Left lobe of liver (tissue), 2 donors: ENCODE measurements around the gene SEMA3C. TPM values are rescaled to one million over a fixed set of nuclear protein-coding genes. Genes with fewer than 3 reads are reported as not detected.

Experiments
- ATAC-seq: fragments of 200-7000 bp; cut with Tn5 transposase; one replicate; pipeline ENCODE4 v1.9.1; 2020; ENCODE audit warnings: mild to moderate bottlenecking, moderate library complexity
- DNase-seq: peaks from one replicate; pipeline ENCODE4 v3.0.0-alpha.2; 2020; ENCODE audit warnings: low spot score
- total RNA-seq: library from RNA; stranded (reverse); gene quantifications from one replicate; pipeline ENCODE4 v1.2.1, GENCODE V29; 2021
- donor health status: DM: no; HTN: no; CAD: no; lungs with moderate emphysema.
- donor health status: DM: no; HTN: yes; CAD: no.

SEMA3C gene
- total RNA-seq, 1 donor from 2014 or later: 0.86 TPM

DNA sequence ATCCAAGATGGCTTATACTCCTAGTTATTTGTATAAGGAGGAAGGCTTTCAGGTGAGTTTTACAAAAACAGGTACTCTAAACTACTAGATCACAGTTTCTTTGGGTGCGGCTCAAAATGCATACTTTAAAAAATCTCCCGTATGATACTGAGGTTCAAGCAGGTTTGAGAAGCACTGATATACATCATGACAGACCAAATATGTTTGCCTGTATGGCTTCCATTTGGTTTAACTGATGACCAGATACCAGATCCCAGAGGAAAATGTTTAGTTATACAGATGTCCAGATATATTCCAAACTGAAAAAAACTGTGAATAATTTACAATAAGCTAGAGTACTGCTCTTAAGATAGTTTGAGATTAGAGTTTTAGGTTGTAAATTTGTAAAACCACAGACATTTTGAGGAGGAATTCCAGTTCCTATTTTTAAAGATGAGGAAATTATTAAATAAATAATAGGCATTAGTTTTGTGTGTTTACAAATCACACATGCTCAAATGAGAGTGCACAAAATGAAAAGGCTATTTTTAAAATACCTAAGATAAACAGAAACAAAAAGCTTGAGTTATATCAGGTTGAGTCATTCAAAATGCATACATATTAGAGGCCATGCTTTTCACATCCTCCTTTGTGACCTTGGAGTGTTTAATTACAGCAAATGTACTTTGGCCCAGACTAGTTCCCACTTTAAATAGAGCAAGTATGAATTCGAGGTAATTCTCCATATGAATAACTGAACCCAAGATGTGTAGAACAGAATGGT lies 60.5 kb downstream of the SEMA3C start:
- ATAC-seq (no peak), DNase-seq (no peak)

DNA sequence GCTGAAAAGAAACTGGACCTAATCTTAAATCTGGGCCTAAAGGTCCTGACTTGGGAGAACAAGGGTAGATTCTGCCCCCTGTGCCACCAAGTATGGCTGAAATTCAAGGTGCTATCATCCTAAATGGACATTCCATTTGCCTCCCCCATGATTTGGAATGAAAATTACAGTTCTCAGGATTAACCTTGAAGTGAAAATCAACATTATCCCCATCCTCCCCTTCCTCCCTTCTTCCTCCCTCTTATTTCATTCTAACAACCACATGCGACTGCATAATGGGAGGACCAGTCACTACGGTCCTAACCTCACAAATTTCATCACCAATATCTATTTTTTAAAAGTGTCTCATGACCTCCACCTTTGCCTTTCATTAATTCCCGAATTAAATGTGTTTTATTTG lies 62.1 kb downstream of the SEMA3C start:
- no peak for DNase-seq
- ATAC-seq: no peak

DNA sequence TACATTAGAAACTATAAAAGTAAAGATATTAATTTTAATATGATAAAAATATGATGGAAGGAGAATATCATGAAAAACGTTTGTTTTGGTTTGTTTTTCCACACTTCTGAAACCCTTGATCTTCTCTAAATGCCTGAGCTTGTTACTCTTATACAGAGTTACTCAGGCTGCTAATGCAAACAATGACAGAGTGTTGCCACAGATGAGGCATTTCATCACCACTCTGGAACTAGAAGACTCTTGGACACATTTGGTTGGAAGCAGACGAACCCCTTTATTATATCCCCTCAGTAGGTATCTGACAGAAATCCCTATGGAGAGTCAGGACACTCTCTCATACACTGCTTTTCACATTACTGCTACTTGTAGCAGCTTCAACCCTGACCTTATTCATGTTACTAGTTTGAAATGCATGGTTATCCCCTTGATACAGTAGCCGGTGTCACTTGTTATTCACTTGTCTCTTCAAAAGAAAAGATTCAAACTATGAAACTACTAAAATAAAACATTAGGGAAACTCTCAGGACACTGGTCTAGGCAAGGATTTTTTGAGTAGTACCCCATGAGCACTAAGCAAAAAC lies 66.9 kb downstream of the SEMA3C start:
- no peak for DNase-seq
- ATAC-seq: no peak

- DNase-seq (no peak), ATAC-seq (no peak)
These were observed 70.0 kb downstream of the SEMA3C start for GRCh38 chr7:80848841-80849240.

- ATAC-seq: no peak
- DNase-seq: no peak
These were observed 71.0 kb downstream of the SEMA3C start for GRCh38 chr7:80847895-80848294.

DNA sequence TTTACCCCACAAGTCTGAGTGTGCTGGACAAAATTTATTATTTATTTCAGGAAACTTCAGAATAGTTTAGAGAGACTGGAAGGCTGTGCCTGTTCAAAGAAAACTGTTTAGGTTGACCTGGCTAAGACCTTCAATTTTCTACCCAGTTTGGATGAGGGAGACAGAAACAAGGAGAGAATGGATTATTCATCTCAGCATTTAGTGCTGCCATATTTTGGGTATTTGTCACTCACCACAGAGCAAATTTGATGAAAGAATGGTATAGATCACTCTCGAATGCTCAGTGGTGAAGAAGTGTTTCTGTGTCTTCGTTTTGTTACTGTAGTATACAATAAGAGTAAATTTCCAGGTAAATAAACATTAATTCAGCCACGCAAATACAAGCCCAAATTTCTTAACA lies 71.8 kb downstream of the SEMA3C start:
- no peak for ATAC-seq
- no peak for DNase-seq

- DNase-seq (no peak), ATAC-seq (no peak)
These were observed 73.9 kb downstream of the SEMA3C start for GRCh38 chr7:80844916-80845315.

- DNase-seq (no peak), ATAC-seq (no peak)
These were observed 75.7 kb downstream of the SEMA3C start for GRCh38 chr7:80843018-80843677.

DNA sequence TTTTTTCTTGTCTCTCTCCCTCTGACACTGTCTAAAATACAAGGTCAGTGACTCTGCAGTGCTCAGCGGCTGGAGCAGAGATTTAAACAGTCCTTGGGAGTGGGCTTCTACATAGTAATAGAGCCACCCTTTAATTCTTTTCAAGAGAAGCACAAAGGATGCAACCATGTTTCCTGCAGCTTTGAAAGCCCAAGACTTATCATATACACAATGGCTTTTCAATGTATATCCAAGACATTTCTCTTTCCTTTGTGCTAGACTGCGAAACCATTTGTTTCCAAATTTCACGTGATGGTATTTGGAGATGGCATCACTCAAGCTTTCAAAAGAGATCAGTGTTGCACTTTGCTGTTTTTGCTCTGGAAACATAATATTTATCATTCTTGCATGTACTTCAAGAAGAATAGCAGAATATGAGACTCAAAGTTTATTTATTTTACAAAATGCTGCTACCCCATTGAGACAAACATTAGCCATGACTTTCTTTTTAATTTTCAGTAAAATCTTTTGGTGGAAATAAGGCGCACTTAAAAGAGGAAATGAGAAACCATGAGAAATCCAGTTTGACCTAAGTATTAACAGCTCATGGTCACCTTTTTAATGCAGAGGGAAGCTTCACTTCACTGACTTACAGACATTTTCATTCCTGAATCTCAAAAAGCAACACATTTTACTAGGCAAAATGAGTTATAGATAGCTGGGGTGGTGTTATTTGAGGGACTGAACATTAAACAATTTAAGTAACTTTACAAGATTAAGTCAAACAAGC lies 76.6 kb downstream of the SEMA3C start:
- ATAC-seq: no peak
- DNase-seq: no peak

DNA sequence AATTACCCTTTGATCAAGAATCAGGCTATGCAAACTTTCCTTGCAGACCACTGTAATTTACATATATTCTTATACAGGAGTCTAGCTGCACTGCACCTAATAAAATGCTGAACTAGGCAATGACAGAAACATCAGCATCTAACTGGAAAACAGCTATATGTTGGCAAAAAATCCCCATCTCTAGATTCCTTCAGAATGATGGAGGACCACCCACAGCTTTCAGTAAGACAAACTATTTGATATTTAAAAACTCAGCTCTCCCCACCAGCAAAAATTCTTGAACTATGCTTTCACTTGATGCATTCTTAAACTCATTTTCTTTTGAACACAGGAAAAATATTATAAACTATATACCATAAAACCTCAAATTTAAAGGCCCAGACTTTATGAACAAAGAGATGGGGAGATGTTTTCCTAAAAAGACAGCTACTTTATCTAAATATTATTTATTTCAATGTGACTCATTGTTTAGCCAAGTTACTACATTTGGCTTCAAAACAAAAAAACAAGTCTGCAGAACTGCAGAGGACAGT lies 77.4 kb downstream of the SEMA3C start:
- ATAC-seq (no peak), DNase-seq (no peak)

- DNase-seq (no peak), ATAC-seq (no peak)
These were observed 78.2 kb downstream of the SEMA3C start for GRCh38 chr7:80840681-80841080.

GRCh38 chr7:80839855-80840254 lies 79.0 kb downstream of the SEMA3C start:
- ATAC-seq: no peak
- DNase-seq: no peak

GRCh38 chr7:80838643-80839042 lies 80.2 kb downstream of the SEMA3C start:
- no peak for DNase-seq
- no peak for ATAC-seq

GRCh38 chr7:80837345-80837744 lies 81.5 kb downstream of the SEMA3C start:
- no peak for ATAC-seq
- DNase-seq: no peak

GRCh38 chr7:80835251-80835650 lies 83.6 kb downstream of the SEMA3C start:
- ATAC-seq (no peak), DNase-seq (no peak)

GRCh38 chr7:80833289-80834268 lies 85.3 kb downstream of the SEMA3C start:
- ATAC-seq: no peak

GRCh38 chr7:80832006-80832405 lies 86.8 kb downstream of the SEMA3C start:
- DNase-seq (no peak), ATAC-seq (no peak)

More at GRCh38 chr7:80833289-80834268, 85.3 kb downstream of the SEMA3C start:
- DNase-seq: no peak

GRCh38 chr7:80830584-80831285 lies 88.1 kb downstream of the SEMA3C start:
- ATAC-seq (no peak), DNase-seq (no peak)

- DNase-seq (no peak), ATAC-seq (no peak)
These were observed 88.8 kb downstream of the SEMA3C start for GRCh38 chr7:80830010-80830409.
